Right lobe of liver (tissue), 4 donors: ENCODE data around the gene CYREN.
"Not testable (repeated sequence)": the region's sequence is repeated elsewhere in the genome, so short reads cannot be mapped to it uniquely, and the experiment has no call there.

Source experiments
- CTCF ChIP-seq, 4 donors: fragments of 200-600 bp in 3 of 4; fragments of 450-650 bp in 1 of 4; IDR thresholded peaks; one replicate each; pipeline versions ENCODE4 v1.5.1 to v1.8.0; 2016 to 2022; ENCODE audit warnings: antibody characterized with exemption in 4 of 4, mild to moderate bottlenecking in 2 of 4
- POLR2A ChIP-seq: fragments of 450-650 bp; IDR thresholded peaks from one replicate; pipeline ENCODE4 v1.6.1; 2017; ENCODE audit warnings: antibody characterized with exemption, mild to moderate bottlenecking
- donor health status: DM: no; HTN: no; CAD: no.
- donor health status: DM: no; HTN: no; CAD: no.
- donor health status: DM: no; HTN: yes; CAD: no.

- not testable (repeated sequence) for TF ChIP-seq POLR2A; CTCF (IDR thresholded peaks at IDR 0.05)
These were observed 3.4 kb upstream of the CYREN start for GRCh38 chr7:135173916-135174315.
